HT1080 (cell line): Measurements from ENCODE around the gene LHX6. TPM values are rescaled to one million over a fixed set of nuclear protein-coding genes. Genes with fewer than 3 reads are reported as not detected.

ENCODE experiments used
- DNase-seq: peaks from one replicate; pipeline ENCODE4 v3.0.0-alpha.2; 2015; ENCODE audit warnings: low read depth
- total RNA-seq: library from RNA; depleted of rRNA; stranded (reverse); fragments of >200 nt; shearing (Covaris generic); gene quantifications from 2 replicates; pipeline ENCODE4 v1.2.3, GENCODE V29; 2014; rRNA removed

The LHX6 gene
- total RNA-seq, 1 experiment from 2014 or later, result 1.4 TPM

DNA sequence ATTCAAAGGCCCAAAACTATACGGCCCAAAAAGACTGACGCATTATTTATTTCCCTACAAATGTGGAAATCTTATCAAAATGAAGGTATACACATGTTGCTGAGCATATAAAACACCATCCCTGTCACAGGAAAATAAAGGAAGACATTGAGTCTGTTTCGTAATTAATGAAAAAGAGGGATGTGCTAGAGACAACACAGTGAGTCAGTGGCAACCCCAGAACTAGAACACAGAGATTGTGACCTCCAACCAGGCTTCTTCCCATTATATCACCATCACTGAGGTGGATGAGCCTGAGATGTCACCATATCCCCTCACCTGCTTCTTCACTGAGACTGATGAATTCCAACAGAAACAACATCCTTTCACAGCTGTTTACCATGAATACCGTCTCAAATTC lies 73.0 kb downstream of the LHX6 start:
- DNase-seq, result no peak

Other genes with a start within 250 kb of the LHX6 start
- 7.1 and 9.1 TPM in 2 replicates for gene TTLL11, start 135.6 kb downstream of the LHX6 start, total RNA-seq
- gene NDUFA8, start 69.2 kb downstream of the LHX6 start, total RNA-seq, result 60.8 and 76.1 TPM in 2 replicates
- gene MORN5, start 69.0 kb downstream of the LHX6 start, total RNA-seq, result not detected in 2 replicates
- gene RBM18, start 35.9 kb upstream of the LHX6 start, total RNA-seq, result 12.7 and 12.8 TPM in 2 replicates
- gene MRRF, start 35.9 kb upstream of the LHX6 start, total RNA-seq, result 65.7 and 91.5 TPM in 2 replicates
- 0.07 and 0.24 TPM in 2 replicates for gene PTGS1, start 142.1 kb upstream of the LHX6 start, total RNA-seq
- not detected in 2 replicates for gene OR1J1, start 249.0 kb upstream of the LHX6 start, total RNA-seq